GM23338 (cell line): ENCODE measurements around the gene NUP50. TPM values are rescaled to one million over a fixed set of nuclear protein-coding genes. Genes with fewer than 3 reads are reported as not detected.

Experiments
- ATAC-seq: fragments of 200-7000 bp; cut with Tn5 transposase; 3 replicates; pipeline ENCODE4 v1.9.1; 2020
- DNase-seq: peaks from one replicate; pipeline ENCODE4 v3.0.0-alpha.2; 2015; ENCODE audit warnings: low spot score
- H2AFZ ChIP-seq: fragments of 200-600 bp; sonication (generic); 2 replicates; pipeline ENCODE4 v1.8.0; 2016; ENCODE audit warnings: antibody characterized with exemption, mild to moderate bottlenecking, moderate library complexity
- H3F3A ChIP-seq: fragments of 200-600 bp; sonication (generic); replicated peaks from 2 replicates; pipeline ENCODE4 v1.8.0; 2017; ENCODE audit warnings: antibody characterized with exemption, mixed run types, low read depth
- H3K27ac ChIP-seq: fragments of 200-600 bp; sonication (generic); 2 replicates; pipeline ENCODE4 v1.6.1; 2016; ENCODE audit warnings: low read depth
- H3K27me3 ChIP-seq: fragments of 200-600 bp; sonication (generic); 2 replicates; pipeline ENCODE4 v1.8.0; 2016; ENCODE audit warnings: mild to moderate bottlenecking, mixed run types, moderate library complexity; ENCODE audit not compliant: insufficient read depth
- H3K36me3 ChIP-seq: fragments of 200-600 bp; sonication (generic); 2 replicates; pipeline ENCODE4 v1.8.0; 2016; ENCODE audit warnings: mild to moderate bottlenecking; ENCODE audit not compliant: insufficient read depth
- H3K4me1 ChIP-seq: fragments of 200-600 bp; sonication (generic); 2 replicates; pipeline ENCODE4 v1.8.0; 2016; ENCODE audit warnings: mild to moderate bottlenecking, moderate library complexity; ENCODE audit not compliant: insufficient read depth
- H3K4me2 ChIP-seq: fragments of 200-600 bp; sonication (generic); 2 replicates; pipeline ENCODE4 v1.7.1; 2017; ENCODE audit warnings: mixed run types
- H3K4me3 ChIP-seq: fragments of 200-600 bp; sonication (generic); 2 replicates; pipeline ENCODE4 v1.6.1; 2016; ENCODE audit warnings: mixed run types
- H3K79me2 ChIP-seq: fragments of 200-600 bp; sonication (generic); replicated peaks from 2 replicates; pipeline ENCODE4 v1.8.0; 2017; ENCODE audit warnings: mild to moderate bottlenecking; ENCODE audit not compliant: insufficient read depth
- H3K9me2 ChIP-seq: fragments of 200-600 bp; sonication (generic); 2 replicates; pipeline ENCODE4 v1.8.0; 2017; ENCODE audit not compliant: insufficient read depth
- H4K20me1 ChIP-seq: fragments of 200-600 bp; sonication (generic); replicated peaks from 2 replicates; pipeline ENCODE4 v1.8.0; 2017; ENCODE audit warnings: mild to moderate bottlenecking; ENCODE audit not compliant: insufficient read depth
- H3K27ac Mint-ChIP-seq: 2 replicates; pipeline ENCODE4 v1.8.0; 2020; ENCODE audit warnings: inconsistent platforms, mild to moderate bottlenecking, moderate library complexity, mixed read lengths
- H3K27me3 Mint-ChIP-seq: 3 replicates; pipeline ENCODE4 v1.8.0; 2022; ENCODE audit warnings: low read depth, mild to moderate bottlenecking, moderate library complexity, mixed read lengths, inconsistent platforms; ENCODE audit not compliant: insufficient read depth, poor library complexity
- H3K36me3 Mint-ChIP-seq: 3 replicates; pipeline ENCODE4 v1.8.0; 2021; ENCODE audit warnings: low read depth, mild to moderate bottlenecking, inconsistent platforms, moderate library complexity, mixed read lengths
- H3K4me1 Mint-ChIP-seq: 3 replicates; pipeline ENCODE4 v1.8.0; 2020; ENCODE audit warnings: mild to moderate bottlenecking, inconsistent platforms, mixed read lengths
- H3K4me3 Mint-ChIP-seq: 3 replicates; pipeline ENCODE4 v1.8.0; 2021; ENCODE audit warnings: moderate library complexity, mild to moderate bottlenecking, inconsistent platforms, mixed read lengths
- H3K9me3 Mint-ChIP-seq: 3 replicates; pipeline ENCODE4 v1.8.0; 2020; ENCODE audit warnings: moderate library complexity, mild to moderate bottlenecking, inconsistent platforms, mixed read lengths
- CREB1 ChIP-seq: fragments of 250-450 bp; sonication (Bioruptor Pico); IDR thresholded peaks from 2 replicates; pipeline ENCODE4 v1.5.0; 2020; ENCODE audit warnings: low read depth, mild to moderate bottlenecking, moderate library complexity
- CTCF ChIP-seq, 2 experiments: fragments of 200-600 bp in 1 of 2; sonication (generic) in 1 of 2; conservative IDR thresholded peaks; 2 replicates each; pipeline versions ENCODE4 v1.5.1 to v1.6.1; 2016 to 2017; ENCODE audit warnings: antibody characterized with exemption in 2 of 2, low read depth in 2 of 2, mild to moderate bottlenecking in 2 of 2, moderate library complexity in 1 of 2
- ETS1 ChIP-seq: IDR thresholded peaks from 2 replicates; pipeline ENCODE4 v1.6.1; 2016; ENCODE audit warnings: antibody characterized with exemption
- EZH2 ChIP-seq: fragments of 200-600 bp; sonication (generic); IDR thresholded peaks from one replicate; pipeline ENCODE4 v1.8.0; 2017; ENCODE audit warnings: antibody characterized with exemption, mild to moderate bottlenecking, low read depth; ENCODE audit not compliant: unreplicated experiment
- EZH2phosphoT487 ChIP-seq: fragments of 200-600 bp; sonication (generic); IDR thresholded peaks from one replicate; pipeline ENCODE4 v1.8.1; 2018; ENCODE audit warnings: antibody characterized with exemption; ENCODE audit not compliant: unreplicated experiment
- JUNB ChIP-seq: IDR thresholded peaks from one replicate; pipeline ENCODE4 v1.6.1; 2016; ENCODE audit warnings: antibody characterized with exemption; ENCODE audit not compliant: unreplicated experiment
- NANOG ChIP-seq: IDR thresholded peaks from 2 replicates; pipeline ENCODE4 v1.6.1; 2016; ENCODE audit warnings: antibody characterized with exemption, borderline replicate concordance
- POLR2AphosphoS5 ChIP-seq: IDR thresholded peaks from 2 replicates; pipeline ENCODE4 v1.6.1; 2016; ENCODE audit warnings: antibody characterized with exemption, low read depth
- REST ChIP-seq: IDR thresholded peaks from one replicate; pipeline ENCODE4 v1.6.1; 2018; ENCODE audit warnings: antibody characterized with exemption; ENCODE audit not compliant: unreplicated experiment
- STAT1 ChIP-seq: IDR thresholded peaks from one replicate; pipeline ENCODE4 v1.6.1; 2016; ENCODE audit warnings: antibody characterized with exemption; ENCODE audit not compliant: unreplicated experiment
- ZNF114 ChIP-seq: fragments of 250-450 bp; sonication (Bioruptor Pico); IDR thresholded peaks from 2 replicates; pipeline ENCODE4 v1.5.0; 2020; ENCODE audit warnings: mild to moderate bottlenecking, moderate library complexity
- ZNF331 ChIP-seq: fragments of 250-450 bp; sonication (Bioruptor Pico); IDR thresholded peaks from 2 replicates; pipeline ENCODE4 v1.5.0; 2020; ENCODE audit warnings: low read depth, mild to moderate bottlenecking, moderate library complexity
- polyA plus RNA-seq: library from polyadenylated mRNA; unstranded; fragments of >200 nt; fragmentation: Nextera tagmentation; extraction: Ambion mirVana; gene quantifications from 2 replicates; pipeline ENCODE4 v1.2.1, GENCODE V29; 2016
- total RNA-seq: library from RNA; depleted of rRNA; stranded (reverse); fragments of >200 nt; shearing (Covaris generic); gene quantifications from 2 replicates; pipeline ENCODE4 v1.2.3, GENCODE V29; 2014

NUP50 gene
- total and polyA plus RNA-seq, 2 experiments from 2014 or later = 45.9 to 96.6 TPM

- Histone ChIP-seq H3K27ac (no peak overlapping the region), H4K20me1 (no peaks in the 10 kb centered on the region), H3K79me2 (no peaks in the 10 kb centered on the region), H2AFZ (peak overlapping the region; percentile 49), H3K4me3 (no peak overlapping the region), H3K4me1 (peaks cover 7% of the 10 kb centered on the region), H3K4me2 (no peak overlapping the region), H3K9me2 (no peaks in the 10 kb centered on the region; the same call in 1 of the 2 replicates), H3K27me3 (no peaks in the 10 kb centered on the region), H3F3A (peaks cover 2% of the 10 kb centered on the region; the same call in 1 of the 2 replicates), H3K36me3 (no peaks in the 10 kb centered on the region)
- H3K9me3 Mint-ChIP-seq = no peaks in the 10 kb centered on the region
- H3K27ac Mint-ChIP-seq = no peak overlapping the region
- H3K27me3 Mint-ChIP-seq = peaks cover 7% of the 10 kb centered on the region
- peaks cover 18% of the 10 kb centered on the region for H3K4me1 Mint-ChIP-seq
- no peaks in the 10 kb centered on the region for H3K36me3 Mint-ChIP-seq
- peak; percentile 54 for ATAC-seq
- TF ChIP-seq STAT1 (no peak), REST (no peak), EZH2phosphoT487 (no peak), CTCF (conservative IDR thresholded peaks at IDR 0.05; ENCODE audit: low read depth in 2 of 2) (no peak), ETS1 (no peak), NANOG (no peak), EZH2 (no peak)
- DNase-seq = no peak
- no peak overlapping the region for H3K4me3 Mint-ChIP-seq
These were observed 38.5 kb upstream of the NUP50 start for GRCh38 chr22:45125188-45125587.

- ATAC-seq = no peak
- H3K4me3 Mint-ChIP-seq = no peak overlapping the region
- TF ChIP-seq CTCF (conservative IDR thresholded peaks at IDR 0.05; ENCODE audit: low read depth in 2 of 2) (no peak), ZNF331 (no peak), ZNF114 (no peak), JUNB (no peak), CREB1 (CRISPR knock-in tag) (no peak), NANOG (no peak), POLR2AphosphoS5 (no peak), ETS1 (no peak), EZH2phosphoT487 (no peak)
These were observed 35.9 kb upstream of the NUP50 start for GRCh38 chr22:45127866-45128265.

More at GRCh38 chr22:45127866-45128265, 35.9 kb upstream of the NUP50 start:
- Histone ChIP-seq H3F3A (peaks cover 2% of the 10 kb centered on the region; the same call in 1 of the 2 replicates), H3K4me3 (no peak overlapping the region), H3K27me3 (no peaks in the 10 kb centered on the region), H2AFZ (no peak overlapping the region), H3K4me2 (no peak overlapping the region), H4K20me1 (no peaks in the 10 kb centered on the region), H3K27ac (no peak overlapping the region), H3K9me2 (no peaks in the 10 kb centered on the region), H3K79me2 (no peaks in the 10 kb centered on the region), H3K4me1 (peaks cover 7% of the 10 kb centered on the region), H3K36me3 (no peaks in the 10 kb centered on the region)
- Mint-ChIP-seq H3K27me3 (peaks cover 10% of the 10 kb centered on the region), H3K36me3 (peaks cover 6% of the 10 kb centered on the region; the same call in 2 of the 3 replicates), H3K27ac (no peak overlapping the region), H3K9me3 (no peaks in the 10 kb centered on the region), H3K4me1 (peaks cover 23% of the 10 kb centered on the region)
- DNase-seq = no peak
